Stimulated activated CD4-positive, alpha-beta T cell treated with anti-CD3 and anti-CD28 coated beads, Interleukin-4, amount 100 ng/mL, for 1 hour (primary cell): ENCODE measurements around the gene MRPS34.
"Not testable (repeated sequence)": the region's sequence is repeated elsewhere in the genome, so short reads cannot be mapped to it uniquely, and the experiment has no call there.

Source experiments
- DNase-seq: peaks from one replicate; pipeline ENCODE4 v3.0.0-alpha.2; 2020

MRPS34 gene

GRCh38 chr16:1772908-1773702 lies at the start of gene MRPS34:
Gene MRPS34, minus strand, starts transcription at chr16:1773134. Its CDS starts 15 bp downstream, at chr16:1773119.
- DNase-seq, result peak; percentile 81

GRCh38 chr16:1821861-1822611 lies 49.1 kb upstream of the MRPS34 start:
- no peak for DNase-seq

GRCh38 chr16:1820946-1821290 lies 48.0 kb upstream of the MRPS34 start:
- no peak for DNase-seq

- no peak for DNase-seq
Measured at GRCh38 chr16:1820096-1820945, 47.4 kb upstream of the MRPS34 start.

- no peak for DNase-seq
Measured at GRCh38 chr16:1819611-1820010, 46.7 kb upstream of the MRPS34 start.

GRCh38 chr16:1818873-1819525 lies 46.1 kb upstream of the MRPS34 start:
- no peak for DNase-seq

GRCh38 chr16:1818204-1818872 lies 45.4 kb upstream of the MRPS34 start:
- no peak for DNase-seq

GRCh38 chr16:1817716-1818115 lies 44.8 kb upstream of the MRPS34 start:
- DNase-seq, result no peak

- no peak for DNase-seq
Measured at GRCh38 chr16:1817276-1817589, 44.3 kb upstream of the MRPS34 start.

GRCh38 chr16:1816396-1817275 lies 43.7 kb upstream of the MRPS34 start:
- DNase-seq, result no peak

GRCh38 chr16:1815461-1815860 lies 42.5 kb upstream of the MRPS34 start:
- DNase-seq, result no peak

GRCh38 chr16:1812732-1813163 lies 39.8 kb upstream of the MRPS34 start:
- peak; percentile 59 for DNase-seq

- no peak for DNase-seq
Measured at GRCh38 chr16:1810536-1810935, 37.6 kb upstream of the MRPS34 start.

- no peak for DNase-seq
Measured at GRCh38 chr16:1810106-1810505, 37.2 kb upstream of the MRPS34 start.

GRCh38 chr16:1809281-1809801 lies 36.4 kb upstream of the MRPS34 start:
- no peak for DNase-seq

GRCh38 chr16:1808691-1809090 lies 35.8 kb upstream of the MRPS34 start:
- no peak for DNase-seq

GRCh38 chr16:1807626-1808025 lies 34.7 kb upstream of the MRPS34 start:
- DNase-seq, result no peak

- no peak for DNase-seq
Measured at GRCh38 chr16:1800701-1801100, 27.8 kb upstream of the MRPS34 start.

GRCh38 chr16:1799263-1799662 lies 26.3 kb upstream of the MRPS34 start:
- DNase-seq, result not testable (repeated sequence)

GRCh38 chr16:1794908-1795666 lies 22.2 kb upstream of the MRPS34 start:
- DNase-seq, result no peak
